Muscle of leg (tissue), 11 donors: Measurements from ENCODE around the gene SYK. TPM values are rescaled to one million over a fixed set of nuclear protein-coding genes. Genes with fewer than 3 reads are reported as not detected.
"Not testable (repeated sequence)": the region's sequence is repeated elsewhere in the genome, so short reads cannot be mapped to it uniquely, and the experiment has no call there.

Source experiments
- DNase-seq: peaks from one replicate; pipeline ENCODE4 v3.0.0; 2013
- H3K27ac ChIP-seq: one replicate; pipeline ENCODE4 v1.5.1; 2013; ENCODE audit warnings: mild to moderate bottlenecking, low read length, control low read depth
- H3K27me3 ChIP-seq: one replicate; pipeline ENCODE4 v1.6.1; 2013; ENCODE audit warnings: low read length; ENCODE audit not compliant: control insufficient read depth, insufficient read depth
- H3K36me3 ChIP-seq: one replicate; pipeline ENCODE4 v1.6.1; 2013; ENCODE audit warnings: low read length; ENCODE audit not compliant: control insufficient read depth, insufficient read depth
- H3K4me1 ChIP-seq: one replicate; pipeline ENCODE4 v1.6.1; 2013; ENCODE audit warnings: low read length; ENCODE audit not compliant: control insufficient read depth, insufficient read depth
- H3K4me3 ChIP-seq: one replicate; pipeline ENCODE4 v1.5.1; 2013; ENCODE audit warnings: low read length, control low read depth
- H3K9me3 ChIP-seq: replicated peaks from 2 replicates; pipeline ENCODE4 v1.6.1; 2013; ENCODE audit warnings: low read depth, low read length; ENCODE audit not compliant: control insufficient read depth
- WGBS: methylation state at CpG from one replicate; pipeline ENCODE4 v1.1.5; 2013; ENCODE audit warnings: missing lambda C conversion rate; ENCODE audit not compliant: insufficient coverage; 5-methylcytosine and 5-hydroxymethylcytosine counted together
- polyA plus RNA-seq, 8 donors: library from polyadenylated mRNA; unstranded; fragments of 120-200 nt; gene quantifications; one replicate each; pipeline versions ENCODE4 v1.2.1 to v1.2.3, GENCODE V29; 2013; ENCODE audit warnings: inconsistent platforms in 1 of 8, low replicate concordance in 1 of 8; ENCODE audit not compliant: insufficient read length in 8 of 8, insufficient read depth in 1 of 8
- total RNA-seq: library from RNA; stranded (reverse); fragments of 120-200 nt; gene quantifications from one replicate; pipeline ENCODE4 v1.2.4, GENCODE V29; 2013

The SYK gene
- total and polyA plus RNA-seq, 9 donors = 2.3 to 5.1 (median 3.4) TPM

GRCh38 chr9:90774071-90774470 is 27.5 kb upstream of the SYK start:
- Histone ChIP-seq H3K4me3 (no peak overlapping the region), H3K4me1 (no peaks in the 10 kb centered on the region), H3K36me3 (no peaks in the 10 kb centered on the region), H3K27me3 (peaks cover 2% of the 10 kb centered on the region), H3K27ac (no peak overlapping the region), H3K9me3 (no peaks in the 10 kb centered on the region)
- no peak for DNase-seq
- WGBS = 100% methylated on average over 1 of the region's 3 CpGs

- WGBS = 75% methylated on average over 1 of the region's 3 CpGs
- H3K36me3 ChIP-seq = no peaks in the 10 kb centered on the region
- H3K4me1 ChIP-seq = no peaks in the 10 kb centered on the region
Observed at GRCh38 chr9:90774682-90775081, 26.9 kb upstream of the SYK start.

GRCh38 chr9:90775657-90776056 is 26.0 kb upstream of the SYK start:
- no peak for DNase-seq
- no peaks in the 10 kb centered on the region for H3K4me1 ChIP-seq
- H3K36me3 ChIP-seq = no peaks in the 10 kb centered on the region
- 39% methylated on average over 2 of the region's 3 CpGs for WGBS
- H3K27ac ChIP-seq = no peak overlapping the region
- H3K4me3 ChIP-seq = no peak overlapping the region
- H3K9me3 ChIP-seq = no peaks in the 10 kb centered on the region
- peaks cover 2% of the 10 kb centered on the region for H3K27me3 ChIP-seq

More at GRCh38 chr9:90774682-90775081, 26.9 kb upstream of the SYK start:
- Histone ChIP-seq H3K27ac (no peak overlapping the region), H3K9me3 (no peaks in the 10 kb centered on the region), H3K27me3 (peaks cover 2% of the 10 kb centered on the region), H3K4me3 (no peak overlapping the region)
- no peak for DNase-seq

- no peaks in the 10 kb centered on the region for H3K36me3 ChIP-seq
Observed at GRCh38 chr9:90778746-90779145, 22.9 kb upstream of the SYK start.

GRCh38 chr9:90783552-90783951 is 18.1 kb upstream of the SYK start:
- Histone ChIP-seq H3K4me3 (no peak overlapping the region), H3K36me3 (no peaks in the 10 kb centered on the region), H3K4me1 (no peaks in the 10 kb centered on the region), H3K27me3 (peaks cover 2% of the 10 kb centered on the region), H3K27ac (no peak overlapping the region), H3K9me3 (no peaks in the 10 kb centered on the region)
- 85% methylated on average over 3 of the region's 3 CpGs for WGBS
- no peak for DNase-seq

More at GRCh38 chr9:90778746-90779145, 22.9 kb upstream of the SYK start:
- no CpG with 5 or more reads among the region's 2 CpGs for WGBS
- DNase-seq = no peak
- no peaks in the 10 kb centered on the region for H3K4me1 ChIP-seq
- H3K27me3 ChIP-seq = peaks cover 2% of the 10 kb centered on the region
- H3K27ac ChIP-seq = no peak overlapping the region
- no peaks in the 10 kb centered on the region for H3K9me3 ChIP-seq
- H3K4me3 ChIP-seq = no peak overlapping the region

- Histone ChIP-seq H3K4me1 (no peaks in the 10 kb centered on the region), H3K9me3 (no peaks in the 10 kb centered on the region), H3K36me3 (no peaks in the 10 kb centered on the region), H3K4me3 (no peak overlapping the region), H3K27ac (no peak overlapping the region), H3K27me3 (peaks cover 2% of the 10 kb centered on the region)
- no peak for DNase-seq
- WGBS = 52% methylated on average over 6 of the region's 8 CpGs
Observed at GRCh38 chr9:90783964-90784363, 17.7 kb upstream of the SYK start.

- no peak overlapping the region for H3K4me3 ChIP-seq
- H3K27ac ChIP-seq = no peak overlapping the region
- peaks cover 2% of the 10 kb centered on the region for H3K27me3 ChIP-seq
- WGBS = no CpG with 5 or more reads among the region's 4 CpGs
- no peaks in the 10 kb centered on the region for H3K36me3 ChIP-seq
- no peaks in the 10 kb centered on the region for H3K9me3 ChIP-seq
- peak; percentile 39 for DNase-seq
- H3K4me1 ChIP-seq = no peaks in the 10 kb centered on the region
Observed at GRCh38 chr9:90787771-90788460, 13.7 kb upstream of the SYK start.

GRCh38 chr9:90788527-90788926 is 13.1 kb upstream of the SYK start:
- H3K9me3 ChIP-seq, H3K27me3 ChIP-seq, DNase-seq, H3K4me1 ChIP-seq, H3K27ac ChIP-seq, H3K36me3 ChIP-seq, H3K4me3 ChIP-seq: not testable (repeated sequence)
- WGBS = no CpG with 5 or more reads among the region's 1 CpG

GRCh38 chr9:90789408-90789807 is 12.2 kb upstream of the SYK start:
- DNase-seq = no peak
- WGBS = 68% methylated on average over 3 of the region's 4 CpGs
- Histone ChIP-seq H3K27me3 (peaks cover 2% of the 10 kb centered on the region), H3K9me3 (no peaks in the 10 kb centered on the region), H3K36me3 (no peaks in the 10 kb centered on the region), H3K27ac (no peak overlapping the region), H3K4me1 (no peaks in the 10 kb centered on the region), H3K4me3 (no peak overlapping the region)

- H3K27ac ChIP-seq = no peak overlapping the region
- H3K27me3 ChIP-seq = peaks cover 2% of the 10 kb centered on the region
- 13% methylated on average over 2 of the region's 4 CpGs for WGBS
- no peak overlapping the region for H3K4me3 ChIP-seq
- H3K9me3 ChIP-seq = no peaks in the 10 kb centered on the region
- H3K4me1 ChIP-seq = no peaks in the 10 kb centered on the region
- H3K36me3 ChIP-seq = no peaks in the 10 kb centered on the region
- DNase-seq = no peak
Observed at GRCh38 chr9:90789862-90790261, 11.8 kb upstream of the SYK start.

- not testable (repeated sequence) for H3K27ac ChIP-seq, H3K4me1 ChIP-seq, H3K36me3 ChIP-seq, DNase-seq, H3K4me3 ChIP-seq, H3K9me3 ChIP-seq, H3K27me3 ChIP-seq
- WGBS = no CpG with 5 or more reads among the region's 3 CpGs
Observed at GRCh38 chr9:90793024-90793423, 8.6 kb upstream of the SYK start.
